Ovary (tissue), 9 donors: ENCODE measurements around the gene TNFRSF19. TPM values are rescaled to one million over a fixed set of nuclear protein-coding genes. Genes with fewer than 3 reads are reported as not detected.
A peak's percentile ranks its signal among the peaks of the same experiment; 100 is the strongest.

ENCODE experiments used
- DNase-seq, 5 donors: peaks; one replicate each; pipeline ENCODE4 v3.0.0-alpha.2; 2019 to 2020
- H3K27ac ChIP-seq, 2 donors: fragments of 200-600 bp; one replicate each; pipeline versions ENCODE4 v1.5.1 to v1.8.0; 2019 to 2022
- H3K27me3 ChIP-seq: fragments of 200-600 bp; one replicate; pipeline ENCODE4 v1.8.0; 2022
- H3K36me3 ChIP-seq: fragments of 200-600 bp; sonication (generic); one replicate; pipeline ENCODE4 v1.5.1; 2019
- H3K4me1 ChIP-seq: one replicate; pipeline ENCODE4 v1.8.1; 2013; ENCODE audit warnings: mild to moderate bottlenecking, moderate library complexity; ENCODE audit not compliant: insufficient read depth
- H3K4me3 ChIP-seq: fragments of 200-600 bp; sonication (generic); one replicate; pipeline ENCODE4 v1.5.1; 2017
- H3K9me3 ChIP-seq, 2 donors: fragments of 200-600 bp in 1 of 2; sonication (generic) in 1 of 2; one replicate each; pipeline versions ENCODE4 v1.5.1 to v1.8.1; 2013 to 2019; ENCODE audit warnings: mild to moderate bottlenecking in 1 of 2, moderate library complexity in 1 of 2
- CTCF ChIP-seq, 3 donors: fragments of 450-650 bp in 2 of 3; fragments of 200-600 bp in 1 of 3; IDR thresholded peaks; one replicate each; pipeline versions ENCODE4 v1.5.1 to v1.8.0; 2016 to 2022; ENCODE audit warnings: antibody characterized with exemption in 3 of 3, mild to moderate bottlenecking in 1 of 3
- EP300 ChIP-seq: sonication (generic); formaldehyde crosslinking; IDR thresholded peaks from one replicate; pipeline ENCODE4 v1.6.1; 2017; ENCODE audit warnings: antibody characterized with exemption
- POLR2A ChIP-seq: fragments of 450-650 bp; IDR thresholded peaks from one replicate; pipeline ENCODE4 v1.6.1; 2017; ENCODE audit warnings: antibody characterized with exemption, mild to moderate bottlenecking, moderate library complexity
- WGBS, 3 donors: extraction: QIAGEN DNeasy Blood & Tissue Kit in 1 of 3; methylation state at CpG; one replicate each; pipeline versions ENCODE4 v1.1.5 to v1.1.7; 2013 to 2017; 5-methylcytosine and 5-hydroxymethylcytosine counted together
- intact Hi-C, 4 donors: fragments of 100-400 bp; cut with DNase I; formaldehyde crosslinking; loops; one replicate each; pipeline versions ENCODE4 v1.11.0 to v1.15.1; 2022 to 2023
- polyA plus RNA-seq, 2 donors: library from polyadenylated mRNA; stranded (reverse); fragments of 200-250 nt in 1 of 2; fragments of 350-450 nt in 1 of 2; fragmentation: Illumina TruSeq in 1 of 2; extraction: RNeasy Lipid Tissue Mini Kit (QIAGEN cat#74804) in 1 of 2; gene quantifications; one replicate each; pipeline ENCODE4 v1.2.3, GENCODE V29; 2013 to 2014
- total RNA-seq, 7 donors: library from RNA; depleted of rRNA in 2 of 7; stranded (reverse); fragments of >200 nt in 2 of 7; fragmentation: NEBNext Ultra II Directional in 3 of 7; extraction: Animal tissue kit (Norgen Biotek cat#: 25700) in 3 of 7; gene quantifications; one replicate each; pipeline versions ENCODE4 v1.1.0 to v1.2.4, GENCODE V29; 2016 to 2023
- donor health status: DM: no; HTN: no; CAD: no; lungs with moderate emphysema.
- donor health status: DM: no; HTN: no; CAD: no.
- donor health status: Bipolar disorder and iron deficiency.
- donor health status: DM: yes; HTN: yes; CAD: no.
- donor health status: DM: no; HTN: no; CAD: no.
- donor health status: DM: yes; HTN: yes; CAD: no.

Gene TNFRSF19
- total and polyA plus RNA-seq, 9 donors: 2.6 to 15.3 (median 4.8) TPM

- TF ChIP-seq CTCF (IDR thresholded peaks at IDR 0.05) (no peak), POLR2A (no peak), EP300 (no peak)
- Histone ChIP-seq H3K36me3 (no peaks in the 10 kb centered on the region), H3K4me1 (peaks cover 10% of the 10 kb centered on the region), H3K9me3 (no peaks in the 10 kb centered on the region), H3K27me3 (no peaks in the 10 kb centered on the region), H3K27ac (peak overlapping the region in 1 of 2 donors; percentile 10), H3K4me3 (no peak overlapping the region)
- intact Hi-C loops: no loop called here
- DNase-seq: no peak
- 44 to 68% (median 54%) methylated on average over 8 of the region's 8 CpGs for WGBS, 3 donors
Measured at GRCh38 chr13:23626700-23627099, 56.5 kb downstream of the TNFRSF19 start.

- Histone ChIP-seq H3K36me3 (no peaks in the 10 kb centered on the region), H3K9me3 (no peaks in the 10 kb centered on the region), H3K27me3 (no peaks in the 10 kb centered on the region), H3K27ac (no peak overlapping the region), H3K4me3 (no peak overlapping the region), H3K4me1 (peaks cover 10% of the 10 kb centered on the region)
- TF ChIP-seq CTCF (IDR thresholded peaks at IDR 0.05) (no peak), POLR2A (no peak), EP300 (no peak)
- WGBS, 3 donors: 87 to 91% (median 90%) methylated on average over 8 of the region's 8 CpGs
- no peak for DNase-seq
- intact Hi-C loops: no loop called here
Measured at GRCh38 chr13:23627410-23627809, 57.2 kb downstream of the TNFRSF19 start.

- Histone ChIP-seq H3K27me3 (no peaks in the 10 kb centered on the region), H3K27ac (peak overlapping the region in 1 of 2 donors; percentile 19), H3K4me3 (no peak overlapping the region), H3K4me1 (peaks cover 10% of the 10 kb centered on the region), H3K36me3 (no peaks in the 10 kb centered on the region), H3K9me3 (no peaks in the 10 kb centered on the region)
- intact Hi-C loops: loop anchor here in 1 of 4 donors (1.0 kb wide), 1 partner anchor 32 kb away; no protein-coding TSS in a partner anchor
- no peak for TF ChIP-seq EP300
- TF ChIP-seq CTCF (IDR thresholded peaks at IDR 0.05): no peak
- no peak for TF ChIP-seq POLR2A
- WGBS, 3 donors: 77 to 79% (median 78%) methylated on average over 3 of the region's 3 CpGs
- no peak for DNase-seq
Measured at GRCh38 chr13:23628250-23628649, 58.0 kb downstream of the TNFRSF19 start.

- no peak for DNase-seq
- H3K4me3 ChIP-seq: no peak overlapping the region
- no peaks in the 10 kb centered on the region for H3K27me3 ChIP-seq
- intact Hi-C loops: loop anchor here in 1 of 4 donors (1.0 kb wide), 1 partner anchor 31 kb away; no protein-coding TSS in a partner anchor
- H3K27ac ChIP-seq: peak overlapping the region in 1 of 2 donors; percentile 53
- no peaks in the 10 kb centered on the region for H3K9me3 ChIP-seq
- peaks cover 10% of the 10 kb centered on the region for H3K4me1 ChIP-seq
- WGBS, 3 donors: 40 to 71% (median 56%) methylated on average over 5 of the region's 5 CpGs
- no peaks in the 10 kb centered on the region for H3K36me3 ChIP-seq
- no peak for TF ChIP-seq POLR2A
- no peak for TF ChIP-seq CTCF (IDR thresholded peaks at IDR 0.05)
- no peak for TF ChIP-seq EP300
Measured at GRCh38 chr13:23628765-23629565, 58.8 kb downstream of the TNFRSF19 start.
